Left renal cortex interstitium (tissue), 4 donors: Measurements from ENCODE around the gene SLC19A1. TPM values are rescaled to one million over a fixed set of nuclear protein-coding genes. Genes with fewer than 3 reads are reported as not detected.

ENCODE experiments used
- DNase-seq, 4 donors: peaks; one replicate each; pipeline ENCODE4 v3.0.0-alpha.2; 2013; ENCODE audit warnings: low read depth in 4 of 4, low spot score in 2 of 4, missing footprints in 1 of 4
- polyA plus RNA-seq, 4 donors: library from polyadenylated mRNA; unstranded; fragments of 120-200 nt; gene quantifications; one replicate each; pipeline ENCODE4 v1.2.1, GENCODE V29; 2013; ENCODE audit not compliant: insufficient read length in 4 of 4

Gene SLC19A1
- polyA plus RNA-seq, 4 donors, result 30.1 to 74.3 (median 38.3) TPM

GRCh38 chr21:45460611-45461368, 81.5 kb downstream of the SLC19A1 start:
- no peak for DNase-seq

GRCh38 chr21:45460011-45460565, 82.2 kb downstream of the SLC19A1 start:
- DNase-seq, result no peak

GRCh38 chr21:45459171-45460010, 82.8 kb downstream of the SLC19A1 start:
- DNase-seq, result no peak

GRCh38 chr21:45458281-45459170, 83.7 kb downstream of the SLC19A1 start:
- DNase-seq, result no peak

GRCh38 chr21:45457832-45458172, 84.4 kb downstream of the SLC19A1 start:
- no peak for DNase-seq

- no peak for DNase-seq
These were observed 84.9 kb downstream of the SLC19A1 start for GRCh38 chr21:45457161-45457831.

- DNase-seq, result no peak
These were observed 85.6 kb downstream of the SLC19A1 start for GRCh38 chr21:45456584-45457160.

- DNase-seq, result no peak
These were observed 86.3 kb downstream of the SLC19A1 start for GRCh38 chr21:45455674-45456583.

- DNase-seq, result no peak
These were observed 87.1 kb downstream of the SLC19A1 start for GRCh38 chr21:45454926-45455673.

- DNase-seq, result no peak
These were observed 87.9 kb downstream of the SLC19A1 start for GRCh38 chr21:45454060-45454925.

- no peak for DNase-seq
These were observed 88.8 kb downstream of the SLC19A1 start for GRCh38 chr21:45453308-45453950.

- DNase-seq, result no peak
These were observed 89.4 kb downstream of the SLC19A1 start for GRCh38 chr21:45452696-45453307.

GRCh38 chr21:45451771-45452182, 90.5 kb downstream of the SLC19A1 start:
- DNase-seq, result no peak

GRCh38 chr21:45451091-45451740, 91.0 kb downstream of the SLC19A1 start:
- DNase-seq, result no peak

GRCh38 chr21:45450423-45451090, 91.7 kb downstream of the SLC19A1 start:
- DNase-seq, result no peak
